GM19099 (cell line): ENCODE results near the gene CD200.

ENCODE experiments used
- POLR2A ChIP-seq: IDR thresholded peaks from 3 replicates; pipeline ENCODE4 v1.6.1; 2011; ENCODE audit warnings: low read depth; ENCODE audit not compliant: insufficient read length; ENCODE audit errors: extremely low read depth

Gene CD200

GRCh38 chr3:112333002-112333380 is at the start of gene CD200:
CD200 (plus strand) TSS chr3:112333156; CDS start chr3:112333213, 57 bp downstream.
- TF ChIP-seq POLR2A = peak; percentile 64

DNA sequence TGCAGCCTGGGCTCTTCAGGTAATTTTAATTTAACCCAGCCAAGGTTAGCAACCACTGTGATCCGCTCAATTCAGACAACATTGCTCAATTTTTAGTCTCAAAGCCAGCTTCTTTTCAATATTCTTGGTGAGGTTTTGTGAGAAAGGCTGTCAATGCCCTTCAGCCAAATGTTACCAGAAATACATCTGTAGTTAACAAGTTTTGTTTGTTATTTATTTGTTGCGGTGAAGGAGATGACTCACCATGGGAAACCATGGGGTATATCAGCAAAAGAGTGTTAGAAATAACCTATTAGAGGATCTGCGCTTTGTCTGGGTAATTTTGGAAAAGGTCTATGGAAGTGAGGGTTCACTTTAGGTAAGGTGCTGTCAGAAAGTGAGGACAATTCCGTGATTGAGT is 43.9 kb upstream of the CD200 start:
- TF ChIP-seq POLR2A = no peak

DNA sequence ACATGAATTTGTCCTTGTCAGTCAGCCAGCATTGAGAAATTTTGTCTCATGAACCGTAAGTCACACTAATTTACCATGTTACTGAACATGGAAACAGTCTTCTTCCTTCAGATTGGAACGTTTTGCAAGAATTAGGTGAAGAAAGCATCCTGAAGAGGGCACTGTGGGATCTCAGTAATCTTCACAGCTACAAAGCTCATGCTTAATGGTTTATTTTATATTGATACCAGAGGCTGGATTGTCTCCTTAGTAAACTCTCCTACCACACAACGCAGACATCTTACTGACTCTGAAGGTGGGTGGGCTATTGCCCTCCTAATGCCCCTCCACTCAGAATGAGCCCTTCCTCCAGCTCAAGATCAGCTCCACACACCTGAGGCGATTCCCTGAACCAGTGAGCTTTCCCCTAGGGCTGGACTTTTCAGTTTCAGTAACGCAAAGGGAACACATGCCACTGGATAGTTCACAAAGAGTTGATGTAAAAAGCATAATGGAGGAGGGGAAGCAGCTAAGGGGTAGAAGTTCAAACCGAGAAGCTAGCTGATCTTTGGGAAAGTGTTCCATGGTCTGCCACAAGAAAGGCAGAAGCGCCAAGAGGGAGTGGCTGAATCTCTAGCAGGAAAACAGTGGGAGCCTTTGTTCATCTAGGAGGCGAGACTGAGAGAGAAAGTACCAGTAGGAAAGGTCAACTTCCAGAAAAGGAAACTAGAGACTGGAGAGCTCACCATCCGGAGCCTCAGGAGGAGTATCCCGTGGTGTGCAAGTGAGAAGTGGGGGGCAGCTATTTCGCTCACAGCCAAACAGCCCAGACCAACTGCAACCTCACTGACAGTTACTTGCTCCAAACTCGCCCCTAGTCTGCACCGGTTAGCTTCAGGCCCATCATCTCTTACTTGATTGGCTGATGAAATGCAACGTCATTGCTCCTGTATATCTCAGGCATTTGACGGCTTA is 39.3 kb upstream of the CD200 start, which contains the start of gene SLC9C1:
SLC9C1 (minus strand) TSS at position 849 of the 954 bp plus-strand sequence. CDS start 7,425 bp downstream, outside the sequence.
- no peak for TF ChIP-seq POLR2A

- TF ChIP-seq POLR2A = no peak
Observed at GRCh38 chr3:112297714-112298113, 35.2 kb upstream of the CD200 start.

GRCh38 chr3:112298781-112299180 is 34.2 kb upstream of the CD200 start:
- no peak for TF ChIP-seq POLR2A

DNA sequence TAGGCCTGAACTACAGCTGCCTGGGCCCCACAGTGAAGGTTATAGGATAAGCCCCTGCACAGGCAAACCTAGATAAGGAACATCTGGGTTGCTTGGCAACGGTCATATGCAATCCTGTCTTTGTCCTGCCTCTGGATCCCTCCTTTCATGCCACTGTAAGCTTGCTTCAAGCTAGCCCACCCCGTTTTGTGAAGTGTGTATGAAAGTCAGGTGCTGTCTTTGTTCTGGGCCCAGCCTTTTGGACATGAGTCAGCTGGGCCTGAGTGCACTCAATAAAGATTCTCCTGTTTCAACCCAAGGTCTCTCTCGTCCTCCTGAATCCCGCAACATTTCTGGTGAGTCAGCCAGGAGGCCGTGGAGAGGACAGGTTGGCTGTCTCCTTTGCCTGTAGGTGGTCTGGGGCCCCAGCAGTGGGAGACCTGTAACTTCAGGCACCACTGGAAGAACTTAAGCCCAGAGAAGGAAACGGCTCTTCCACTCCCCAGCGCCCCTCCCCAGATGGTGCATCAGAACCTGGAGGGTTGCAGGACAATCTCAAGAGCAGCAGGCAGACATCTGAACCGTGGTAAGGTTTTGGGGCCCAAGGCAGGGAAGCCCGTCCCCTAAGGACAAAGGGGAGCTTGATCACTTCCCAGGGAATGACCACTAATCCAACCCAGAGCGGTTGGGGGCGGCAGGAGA is 30.7 kb upstream of the CD200 start:
- TF ChIP-seq POLR2A = no peak

DNA sequence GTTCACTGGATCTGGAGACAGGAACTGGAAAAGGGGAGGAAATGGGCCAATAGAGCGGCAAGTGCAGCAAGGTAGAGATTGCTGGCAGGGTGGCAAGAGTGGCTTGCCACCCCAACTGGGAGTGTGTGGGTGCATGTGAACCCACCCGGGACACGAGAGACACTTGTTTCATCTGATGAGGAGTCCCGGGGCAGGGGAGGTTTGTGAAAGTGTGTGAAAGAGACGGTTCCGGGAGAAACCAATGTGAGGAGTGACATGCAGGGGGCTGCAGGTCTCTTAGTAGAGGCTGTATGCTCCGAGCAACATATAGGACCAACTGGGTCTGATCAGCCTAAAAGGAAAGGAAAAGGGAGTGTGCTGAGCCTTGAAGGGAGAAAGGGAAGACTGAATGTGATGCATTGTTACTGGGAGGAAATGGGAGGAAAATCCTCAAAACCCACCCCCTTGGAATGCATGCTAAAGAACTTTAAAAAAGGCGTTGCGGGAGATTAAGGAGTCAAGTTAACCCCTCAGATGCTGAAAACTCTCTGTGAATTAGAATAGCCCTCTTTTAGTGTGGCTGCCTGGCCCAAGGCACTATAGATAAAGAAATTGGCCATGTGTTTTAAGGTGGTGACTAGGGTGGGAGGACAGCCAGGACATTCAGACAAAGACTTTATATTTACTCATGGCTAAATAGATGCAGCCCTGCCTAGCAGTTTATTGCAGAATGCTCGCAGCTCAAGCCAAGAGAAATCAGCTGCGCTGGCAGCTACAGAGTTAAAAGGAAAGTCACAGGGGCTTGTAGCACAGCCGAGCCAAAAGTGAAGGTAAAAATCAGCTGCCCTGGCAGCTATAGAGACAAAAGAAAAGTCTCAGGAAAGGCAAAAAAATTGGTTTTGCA is 29.8 kb upstream of the CD200 start:
- no peak for TF ChIP-seq POLR2A

GRCh38 chr3:112303764-112304325 is 29.1 kb upstream of the CD200 start:
- no peak for TF ChIP-seq POLR2A

DNA sequence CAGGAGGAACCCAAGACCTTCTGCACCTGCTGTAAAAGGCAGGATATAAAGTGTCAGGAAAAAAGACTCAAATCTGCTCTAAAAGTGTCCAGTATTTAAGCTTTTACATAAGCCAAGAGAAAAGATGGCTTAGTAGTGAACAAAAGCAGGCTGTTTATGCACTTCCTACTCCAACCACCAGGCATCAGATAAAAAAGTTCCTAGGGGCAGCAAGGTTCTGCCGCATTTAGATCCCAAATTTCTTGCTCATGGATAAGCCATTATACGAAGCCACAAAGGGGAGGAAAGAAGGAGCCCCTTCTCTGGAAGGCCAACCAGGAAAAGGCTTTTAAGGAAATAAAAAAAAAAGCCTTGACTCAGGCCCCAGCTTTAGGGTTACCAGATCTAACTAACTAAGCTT is 28.3 kb upstream of the CD200 start:
- TF ChIP-seq POLR2A = no peak

DNA sequence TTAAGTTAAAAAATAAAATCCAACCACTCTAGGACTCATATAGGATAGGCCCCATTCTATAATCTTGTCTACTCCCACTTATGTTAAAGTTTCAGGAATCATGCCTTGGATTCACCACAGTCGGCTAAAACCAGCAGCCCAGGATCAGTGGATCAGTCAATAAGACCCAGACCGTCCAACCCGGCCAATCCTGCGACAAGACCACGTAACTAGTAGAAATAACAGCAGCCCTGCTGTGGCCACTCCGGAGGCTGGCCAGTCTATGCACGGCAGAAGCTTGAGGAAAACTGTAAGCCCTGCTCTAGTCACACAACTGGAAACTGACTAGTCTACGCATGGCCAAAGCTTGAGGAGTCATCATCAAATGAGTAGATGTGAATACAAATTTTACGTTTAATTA is 26.1 kb upstream of the CD200 start:
- no peak for TF ChIP-seq POLR2A

DNA sequence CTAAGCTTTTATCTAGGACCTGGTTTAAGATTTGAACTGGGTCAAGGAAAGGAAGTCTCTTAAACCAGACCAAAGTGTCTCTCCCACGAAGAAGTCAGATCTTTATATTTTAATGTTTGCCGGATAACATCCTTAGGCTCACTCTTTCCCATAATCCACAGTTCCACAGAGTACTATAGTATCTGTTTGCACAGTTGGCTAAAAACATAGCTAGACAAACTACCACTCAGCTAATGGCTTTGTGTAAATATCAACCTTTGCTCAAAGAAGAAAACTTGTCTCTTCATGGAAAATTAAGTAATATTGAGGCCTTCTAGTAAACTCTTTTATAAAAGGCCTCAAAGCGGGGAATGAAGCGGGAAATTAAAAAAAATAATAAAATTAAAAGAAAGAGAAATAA is 25.4 kb upstream of the CD200 start:
- TF ChIP-seq POLR2A = no peak

DNA sequence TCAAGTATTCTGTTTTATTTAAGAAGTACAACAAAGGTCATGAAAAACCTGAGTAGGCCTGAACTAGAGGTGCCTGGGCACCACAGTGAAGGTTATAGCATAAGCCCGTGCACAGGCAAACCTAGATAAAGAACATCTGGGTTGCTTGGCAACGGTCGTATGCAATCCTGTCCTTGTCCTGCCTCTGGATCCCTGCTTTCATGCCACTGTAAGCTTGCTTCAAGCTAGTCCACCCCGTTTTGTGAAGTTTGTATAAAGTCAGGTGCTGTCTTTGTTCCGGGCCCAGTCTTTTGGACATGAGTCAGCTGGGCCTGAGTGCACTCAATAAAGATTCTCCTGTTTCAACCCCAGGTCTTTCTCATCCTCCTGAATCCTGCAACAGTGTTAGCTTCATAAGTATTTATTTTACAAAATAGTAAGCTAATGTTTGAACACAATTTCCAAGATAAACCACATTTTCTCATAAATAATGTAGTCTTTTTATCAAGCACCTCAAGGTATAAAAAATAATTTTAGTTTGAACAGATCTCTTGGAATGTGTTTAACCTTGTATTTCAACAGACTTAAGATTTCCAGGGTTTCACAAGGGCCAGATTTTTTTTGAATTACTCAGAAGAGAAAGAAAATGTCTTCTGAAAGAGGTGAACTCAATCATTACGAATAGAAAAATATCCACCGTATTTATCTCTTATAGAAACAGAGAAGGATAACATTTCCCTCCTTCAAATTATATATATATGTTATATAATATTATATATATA is 24.6 kb upstream of the CD200 start:
- no peak for TF ChIP-seq POLR2A

GRCh38 chr3:112314649-112315048 is 18.3 kb upstream of the CD200 start:
- TF ChIP-seq POLR2A = no peak

DNA sequence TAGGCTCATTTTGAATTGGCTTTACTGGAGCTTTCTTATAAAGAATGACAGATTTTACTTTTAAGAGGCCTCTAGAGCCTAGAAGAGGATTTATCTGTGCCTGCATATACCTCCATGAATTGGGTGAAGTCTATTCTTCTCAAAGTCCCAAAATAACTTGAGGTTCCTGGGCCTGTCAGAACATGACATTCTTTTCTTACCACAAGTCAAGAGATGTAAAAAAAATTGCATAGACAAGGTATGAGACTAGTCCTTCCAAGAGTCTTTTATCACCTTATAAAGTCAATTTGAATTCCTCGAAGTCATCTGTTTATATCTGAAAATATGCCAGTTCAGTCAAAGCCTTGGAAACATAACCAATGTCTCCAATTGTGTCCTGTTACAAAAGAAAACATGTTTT is 17.2 kb upstream of the CD200 start:
- no peak for TF ChIP-seq POLR2A
